Adrenal gland (tissue), 5 donors: ENCODE measurements around the gene POLR1H.

ENCODE experiments used
- CTCF ChIP-seq, 6 experiments: fragments of 450-650 bp in 4 of 6; fragments of 200-600 bp in 2 of 6; sonication (generic) in 1 of 6; IDR thresholded peaks; 1 replicate in 5 of 6; 2 replicates in 1 of 6; pipeline versions ENCODE4 v1.5.1 to v1.8.0; 2016 to 2021; ENCODE audit warnings: antibody characterized with exemption in 6 of 6, mild to moderate bottlenecking in 2 of 6, moderate library complexity in 1 of 6
- POLR2A ChIP-seq, 2 donors: fragments of 450-650 bp; IDR thresholded peaks; one replicate each; pipeline ENCODE4 v1.6.1; 2017; ENCODE audit warnings: antibody characterized with exemption in 2 of 2, mild to moderate bottlenecking in 2 of 2, moderate library complexity in 1 of 2
- donor health status: DM: no; HTN: no; CAD: no.

- no peak for TF ChIP-seq CTCF (IDR thresholded peaks at IDR 0.05)
- no peak for TF ChIP-seq POLR2A (IDR thresholded peaks at IDR 0.05)
Measured at GRCh38 chr6:30031381-30031780, 29.7 kb upstream of the POLR1H start.
